Measurements from ENCODE around the gene OPTC. TPM values are rescaled to one million over a fixed set of nuclear protein-coding genes. Genes with fewer than 3 reads are reported as not detected.

Gene OPTC
- total RNA-seq, 1 experiment from 2014 or later, result not detected

Other genes starting within 250 kb of the OPTC start
- 16.1 and 18.2 TPM in 2 replicates for gene BTG2, start 188.6 kb upstream of the OPTC start, total RNA-seq (2014; rRNA removed; shearing (Covaris generic); ENCODE audit: low replicate concordance)
- not detected in 2 replicates for gene FMOD, start 143.0 kb upstream of the OPTC start, total RNA-seq (2014; rRNA removed; shearing (Covaris generic); ENCODE audit: low replicate concordance)
- gene PRELP, start 18.3 kb upstream of the OPTC start, total RNA-seq (2014; rRNA removed; shearing (Covaris generic); ENCODE audit: low replicate concordance), result not detected in 2 replicates
- gene ATP2B4, start 132.7 kb downstream of the OPTC start, total RNA-seq (2014; rRNA removed; shearing (Covaris generic); ENCODE audit: low replicate concordance), result 2.9 and 6.5 TPM in 2 replicates

Measured in Caki2 (cell line).